Ecto neural progenitor cell (in vitro differentiated cells): Measurements from ENCODE around the gene KIF6.
"Not testable (repeated sequence)": the region's sequence is repeated elsewhere in the genome, so short reads cannot be mapped to it uniquely, and the experiment has no call there.

Experiments used
- DNase-seq: peaks from one replicate; pipeline ENCODE4 v3.0.0-alpha.2; 2018; ENCODE audit warnings: low spot score

The KIF6 gene

DNA sequence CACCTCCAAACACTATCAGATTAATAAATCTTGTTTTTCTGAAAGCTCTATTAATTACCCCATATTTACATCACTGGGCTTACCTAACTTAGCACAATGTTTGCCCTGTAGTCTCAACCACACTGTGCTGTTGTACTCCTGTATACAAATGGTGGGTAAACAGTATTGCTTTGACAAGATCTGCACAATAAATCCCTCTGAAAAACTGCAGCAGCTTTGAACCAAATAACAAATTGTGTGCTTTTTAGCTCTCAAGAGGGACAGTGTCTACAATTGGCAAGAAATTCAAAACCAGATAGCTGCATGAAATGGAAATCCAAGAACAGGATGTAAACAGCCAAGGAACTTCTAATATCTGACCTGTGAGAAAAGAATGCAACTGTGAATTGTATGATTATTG lies 10.4 kb downstream of the KIF6 start:
- no peak for DNase-seq

DNA sequence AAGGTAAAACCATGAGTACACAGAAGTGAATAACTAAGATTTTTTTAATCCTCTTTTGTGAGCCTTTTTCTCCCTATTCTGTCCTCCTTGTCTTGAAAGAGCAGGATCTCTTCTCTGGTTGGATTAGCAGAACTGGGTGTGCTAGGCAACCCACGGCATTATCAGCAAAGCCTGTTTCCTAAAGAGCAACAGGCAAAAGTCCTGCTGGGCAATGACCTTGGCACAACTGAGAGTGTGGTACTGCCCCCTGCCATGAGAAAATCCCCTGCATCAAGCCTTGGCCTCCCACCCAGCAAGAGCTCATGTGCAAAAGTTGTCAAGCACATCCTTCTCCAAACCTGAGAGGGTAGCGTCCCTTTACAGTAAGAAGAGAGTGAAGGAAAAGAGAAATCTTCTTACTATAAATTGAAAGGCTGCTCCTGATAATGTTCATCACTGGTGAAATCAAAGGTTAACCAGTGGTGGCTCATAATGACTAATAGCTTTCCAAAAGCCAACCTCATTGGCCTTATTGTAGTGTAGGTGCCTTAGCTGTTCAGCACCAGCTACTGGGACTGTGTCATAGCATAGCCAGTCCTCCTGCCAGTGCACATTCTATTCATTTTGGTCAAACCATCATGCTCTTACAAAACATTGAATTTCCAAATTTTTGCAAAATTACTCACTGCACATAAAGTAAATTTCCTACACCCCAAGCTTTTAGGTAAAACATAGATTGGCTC lies 17.1 kb downstream of the KIF6 start:
- DNase-seq, result no peak

DNA sequence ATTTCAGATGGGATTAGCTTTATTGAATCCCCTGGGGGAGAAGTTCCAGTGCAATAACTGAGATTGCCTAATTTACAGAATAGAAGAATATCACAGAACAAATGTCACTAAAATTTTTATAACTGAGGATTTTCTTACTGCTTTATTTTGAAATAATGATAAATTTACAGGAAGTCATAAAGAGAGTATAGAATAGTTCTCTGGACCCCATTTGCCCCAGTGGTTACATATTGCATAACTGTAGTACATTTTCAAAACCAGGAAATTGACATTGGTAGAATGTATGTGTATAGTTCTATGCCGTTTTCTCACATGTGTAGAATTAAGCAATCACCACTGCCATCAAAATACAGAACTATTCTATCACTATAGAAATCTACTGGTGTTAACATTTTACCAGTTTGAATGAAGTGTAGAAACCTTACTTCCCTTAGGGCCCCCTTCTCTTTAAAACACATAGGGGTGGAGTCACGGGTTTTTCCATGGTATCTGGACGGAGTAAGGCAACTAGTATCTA lies 18.3 kb downstream of the KIF6 start:
- no peak for DNase-seq

DNA sequence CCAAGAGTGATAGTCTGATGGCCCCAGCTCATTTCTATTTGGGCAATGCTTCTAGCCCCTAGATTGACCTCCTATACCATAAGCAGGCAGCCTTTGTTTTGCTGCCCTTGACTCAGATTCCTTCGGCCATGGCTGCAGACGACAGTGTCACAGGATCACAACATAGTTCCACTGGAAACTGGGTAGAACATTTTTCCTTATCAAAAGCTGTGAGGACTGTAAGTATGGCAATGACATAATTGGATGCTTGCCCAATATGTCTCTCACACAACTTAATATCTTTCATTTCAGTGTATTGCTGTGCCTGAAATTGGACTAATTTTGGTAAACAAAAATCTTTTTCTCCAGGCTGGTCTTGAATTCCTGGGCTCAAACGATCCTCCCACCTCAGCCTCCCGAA lies 22.9 kb downstream of the KIF6 start:
- no peak for DNase-seq

DNA sequence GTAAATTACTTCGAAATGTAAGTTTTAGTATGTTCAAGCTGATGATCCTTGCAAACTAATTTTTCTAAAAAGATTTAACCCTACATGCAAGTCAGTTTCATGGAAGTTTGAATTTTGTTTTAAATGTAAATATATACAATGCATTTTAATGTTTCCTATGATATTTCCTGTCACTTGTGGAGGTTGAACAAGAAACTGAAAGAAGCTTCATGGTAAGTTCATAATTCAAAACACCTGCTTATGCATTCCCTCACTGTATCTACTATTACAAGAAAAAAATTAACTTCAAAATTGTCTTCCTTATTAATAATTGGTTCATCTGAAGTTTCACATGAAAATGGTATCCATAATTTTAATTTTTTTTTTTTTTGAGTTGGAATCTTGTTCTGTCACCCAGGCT lies 24.8 kb downstream of the KIF6 start:
- no peak for DNase-seq

DNA sequence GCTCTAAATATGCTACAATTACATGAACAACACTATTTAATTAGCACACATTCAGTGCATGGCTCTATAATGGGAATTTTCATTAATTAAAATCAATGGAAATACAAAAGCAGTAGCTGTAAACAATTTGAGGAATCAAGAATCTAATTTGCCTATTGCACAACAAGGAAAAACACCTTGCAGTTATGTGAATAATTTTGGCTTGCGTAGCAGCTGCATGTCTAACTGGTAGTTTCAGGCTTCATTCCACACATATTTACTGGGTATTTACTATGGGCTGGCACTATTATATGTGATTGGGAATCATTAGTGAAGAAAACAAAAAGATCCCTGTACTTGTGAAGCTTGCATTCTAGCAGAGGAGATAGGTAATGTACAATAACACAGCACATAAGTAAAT lies 26.4 kb downstream of the KIF6 start:
- DNase-seq, result no peak

DNA sequence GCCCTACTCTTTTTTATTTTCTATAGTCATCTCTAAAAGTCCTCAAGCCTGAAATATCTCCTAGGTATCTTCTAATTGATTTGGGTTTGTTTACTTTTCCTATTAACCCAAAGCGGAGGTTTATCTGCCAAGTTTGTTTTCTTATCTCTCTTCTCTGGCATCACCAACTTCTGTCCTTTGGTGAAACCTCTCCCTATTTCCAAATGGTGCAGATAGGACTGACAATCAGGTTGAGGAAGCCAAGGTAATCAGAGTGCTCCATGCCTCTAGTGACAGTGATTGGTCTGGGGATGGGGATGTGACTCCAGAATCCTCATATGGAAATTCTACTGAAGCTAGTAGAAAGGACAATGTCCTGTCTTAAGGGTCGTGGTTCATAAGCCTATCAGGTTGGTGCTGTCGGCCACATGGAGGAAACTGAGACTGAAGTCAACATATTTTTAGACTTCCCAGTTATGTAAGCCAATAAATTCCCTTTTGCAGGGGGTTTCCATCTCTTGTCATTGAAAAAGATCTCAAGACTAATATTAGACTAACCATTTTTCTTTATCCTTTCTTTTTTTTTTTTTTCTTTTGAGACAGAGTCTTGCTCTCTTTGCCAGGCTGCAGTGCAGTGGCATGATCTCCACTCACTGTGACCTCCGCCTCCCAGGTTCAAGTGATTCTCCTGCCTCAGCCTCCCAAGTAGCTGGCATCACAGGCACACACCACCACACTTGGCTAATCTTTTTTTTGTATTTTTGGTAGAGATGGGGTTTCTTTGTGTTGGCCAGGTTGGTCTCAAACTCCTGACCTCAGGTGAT lies 28.0 kb downstream of the KIF6 start:
- DNase-seq, result no peak

DNA sequence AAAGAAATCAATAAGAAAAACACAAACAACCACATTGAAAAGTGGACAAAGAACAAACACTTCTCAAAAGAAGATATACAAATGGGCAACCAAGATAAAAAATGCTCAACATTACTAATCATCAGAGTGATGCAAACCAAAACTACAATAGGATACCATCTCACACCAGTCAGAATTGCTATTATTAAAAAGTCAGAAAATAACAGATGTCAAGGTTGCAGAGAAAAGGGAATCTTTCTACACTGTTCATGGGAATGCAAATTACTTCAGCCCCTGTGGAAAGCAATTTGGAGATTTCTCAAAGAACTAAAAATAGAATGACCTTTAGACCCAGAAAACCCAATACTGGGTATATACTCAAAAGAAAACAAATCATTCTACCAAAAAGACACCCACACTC lies 29.8 kb downstream of the KIF6 start:
- DNase-seq, result no peak

DNA sequence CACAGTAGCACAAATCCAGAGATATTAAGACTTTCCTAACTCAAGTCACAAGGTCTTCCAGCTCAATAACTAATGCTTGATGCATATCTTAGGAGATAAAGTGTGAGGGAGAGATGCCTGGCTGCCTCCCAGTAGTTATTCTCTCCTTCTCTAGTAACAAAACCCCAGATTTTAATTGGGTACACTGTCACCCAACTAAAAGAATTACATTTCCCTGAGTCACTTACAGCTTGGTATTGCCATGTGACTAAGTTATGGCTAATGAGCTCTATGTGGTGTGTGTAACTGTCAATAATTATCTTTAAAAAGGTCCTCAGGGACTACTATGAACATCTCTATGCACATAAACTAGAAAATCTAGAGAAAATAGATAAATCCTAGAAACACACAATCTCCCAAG lies 32.0 kb downstream of the KIF6 start:
- no peak for DNase-seq

DNA sequence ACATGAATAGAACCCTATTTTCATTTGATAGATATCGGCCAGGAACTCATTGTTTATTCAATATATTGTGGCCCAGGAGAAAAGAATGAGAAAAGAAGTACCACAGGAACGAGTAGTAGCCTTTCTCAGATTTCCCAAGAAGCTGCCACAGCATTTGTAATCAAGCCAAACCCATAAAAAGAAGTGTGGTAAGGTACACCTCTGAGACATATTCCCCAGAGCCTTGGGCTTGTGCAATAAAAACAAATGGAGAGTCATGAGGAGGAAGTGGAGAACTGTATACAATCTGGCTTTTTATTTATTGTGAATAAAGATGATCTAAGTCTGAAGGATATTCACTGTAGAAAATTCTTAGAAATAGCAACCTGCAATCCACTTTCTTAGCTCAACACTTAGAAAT lies 36.7 kb downstream of the KIF6 start:
- no peak for DNase-seq

DNA sequence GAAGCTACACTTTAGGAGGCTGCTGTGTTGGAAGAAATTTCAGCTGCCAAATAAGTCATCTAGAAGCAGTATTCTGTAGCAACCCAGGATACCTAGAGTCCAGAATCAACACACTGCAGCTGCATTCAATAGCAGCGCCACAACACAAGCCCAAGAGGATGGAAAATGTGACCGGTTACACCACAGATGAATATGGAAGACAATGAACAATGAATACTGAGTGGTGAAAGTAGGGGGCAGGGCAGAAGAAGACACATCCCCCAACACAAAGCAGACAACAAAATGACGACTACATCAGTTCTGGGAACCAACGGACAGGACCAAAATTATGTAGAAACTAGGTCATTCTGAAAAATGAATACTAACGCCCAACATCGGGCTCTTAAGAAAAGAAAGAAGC lies 38.2 kb downstream of the KIF6 start:
- DNase-seq, result no peak

DNA sequence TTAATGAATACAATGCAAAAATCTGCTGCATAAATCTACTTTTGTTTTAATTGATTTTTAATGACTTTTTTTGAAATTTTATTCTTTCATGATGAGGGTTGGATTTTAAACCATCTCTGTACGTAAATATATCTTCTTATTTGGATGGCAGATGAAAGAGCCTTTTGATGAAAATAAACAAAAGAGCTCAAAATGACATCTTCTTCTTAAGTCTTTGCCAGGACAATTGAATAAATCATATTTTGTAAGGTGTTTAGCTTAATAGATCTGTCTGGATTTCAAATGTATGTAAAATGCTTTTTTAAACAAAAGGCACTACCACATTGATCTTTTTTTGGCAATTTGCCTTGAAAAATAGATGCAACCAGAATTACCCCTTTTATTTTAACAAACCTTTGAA lies 39.3 kb downstream of the KIF6 start:
- no peak for DNase-seq

DNA sequence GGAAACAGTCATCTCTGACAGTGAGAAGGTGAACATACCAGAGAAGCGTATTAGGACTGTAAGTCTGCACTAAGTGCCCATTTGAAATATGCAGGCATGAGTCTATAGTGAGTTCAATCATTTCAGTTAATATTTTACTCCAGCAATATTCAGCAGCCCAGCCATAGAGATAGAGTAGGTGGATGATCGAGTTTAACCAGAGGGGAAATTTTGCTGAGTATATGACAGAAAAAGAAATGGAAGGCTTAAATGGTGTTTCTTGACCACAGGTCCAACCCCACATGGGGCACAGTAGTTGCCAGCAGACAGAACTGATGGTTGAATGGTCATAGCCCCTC lies 39.8 kb downstream of the KIF6 start:
- no peak for DNase-seq

DNA sequence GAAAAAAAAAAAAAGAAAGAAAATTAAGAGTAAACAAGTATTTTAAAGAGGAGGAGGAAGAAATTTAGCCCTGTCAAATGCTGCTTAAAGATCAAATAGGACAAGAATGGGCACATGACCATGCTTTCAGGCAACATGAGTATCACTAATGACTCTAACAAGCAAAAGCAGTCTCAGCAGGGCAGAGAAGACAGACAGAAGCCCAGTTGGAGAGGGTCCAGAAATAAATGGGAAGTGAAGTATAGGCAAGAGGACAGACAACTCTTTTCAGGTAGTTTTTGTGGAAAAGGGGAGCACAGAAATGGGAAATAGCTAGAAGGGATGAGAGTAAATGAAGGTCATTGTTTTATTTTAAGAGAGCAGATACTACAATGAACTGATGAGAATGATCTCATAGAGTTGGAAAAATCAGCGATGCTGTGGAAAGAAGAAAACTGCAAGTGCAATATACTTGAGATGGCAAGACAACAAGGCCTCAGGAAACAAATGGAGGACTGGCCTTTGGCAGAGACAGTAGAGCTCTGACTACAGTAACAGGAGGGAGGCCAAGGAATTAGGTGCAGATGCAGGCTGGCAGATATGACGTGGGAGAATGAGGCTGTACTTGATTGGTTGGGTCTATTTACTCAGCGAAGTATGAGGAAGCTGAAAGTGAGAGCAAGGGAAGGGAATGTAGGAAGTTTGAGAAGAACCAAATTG lies 40.3 kb downstream of the KIF6 start:
- no peak for DNase-seq

DNA sequence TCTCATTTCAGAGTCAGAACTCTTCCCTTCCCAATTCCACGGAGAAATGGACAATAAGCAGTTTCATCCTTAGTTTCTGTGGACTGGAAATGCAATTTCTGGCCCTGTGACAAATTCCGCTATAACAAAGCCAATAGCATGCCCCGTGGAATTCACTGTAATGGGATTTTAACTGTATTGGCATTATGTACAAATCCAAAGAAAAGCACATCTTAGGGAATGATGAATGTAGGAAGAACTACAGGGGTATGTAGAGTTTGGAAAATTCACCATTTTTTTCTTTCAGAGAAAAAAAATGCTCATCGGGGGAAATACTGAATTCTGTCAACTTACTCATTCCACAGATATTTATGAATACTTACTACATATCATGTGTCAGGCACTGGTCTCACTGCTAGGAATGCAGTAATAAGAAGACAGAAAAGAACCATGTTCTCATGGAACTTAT lies 43.5 kb downstream of the KIF6 start:
- no peak for DNase-seq

DNA sequence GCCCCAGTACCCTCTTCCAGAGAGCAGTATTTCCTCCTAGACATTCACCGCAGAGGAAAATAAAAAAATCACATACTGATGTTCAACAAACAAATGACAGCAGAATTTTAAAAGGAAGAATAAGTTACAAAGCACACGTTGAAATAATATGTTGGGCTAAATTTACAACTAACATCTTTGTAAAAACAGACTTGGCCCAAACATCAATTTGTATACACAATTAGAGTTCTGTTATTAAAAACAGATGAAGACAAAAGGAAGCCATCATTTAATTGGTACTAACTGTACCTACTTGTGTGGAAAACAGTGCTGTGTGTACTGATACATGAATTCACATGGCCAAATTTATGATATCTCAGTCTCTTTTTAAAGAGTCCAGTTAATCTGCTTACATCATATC lies 46.3 kb downstream of the KIF6 start:
- DNase-seq, result no peak

DNA sequence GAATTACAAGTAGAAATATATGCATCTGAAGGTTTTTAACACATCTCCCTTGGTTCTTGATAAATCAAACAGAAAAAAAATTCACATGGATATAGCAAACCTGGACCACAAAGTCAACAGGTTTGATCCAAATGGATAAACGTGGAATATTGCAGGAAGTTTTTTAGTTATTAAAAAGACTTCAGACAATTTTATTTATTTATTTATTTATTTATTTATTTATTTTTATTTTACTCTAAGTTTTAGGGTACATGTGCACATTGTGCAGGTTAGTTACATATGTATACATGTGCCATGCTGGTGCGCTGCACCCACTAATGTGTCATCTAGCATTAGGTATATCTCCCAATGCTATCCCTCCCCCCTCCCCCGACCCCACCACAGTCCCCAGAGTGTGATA lies 47.9 kb downstream of the KIF6 start:
- not testable (repeated sequence) for DNase-seq

DNA sequence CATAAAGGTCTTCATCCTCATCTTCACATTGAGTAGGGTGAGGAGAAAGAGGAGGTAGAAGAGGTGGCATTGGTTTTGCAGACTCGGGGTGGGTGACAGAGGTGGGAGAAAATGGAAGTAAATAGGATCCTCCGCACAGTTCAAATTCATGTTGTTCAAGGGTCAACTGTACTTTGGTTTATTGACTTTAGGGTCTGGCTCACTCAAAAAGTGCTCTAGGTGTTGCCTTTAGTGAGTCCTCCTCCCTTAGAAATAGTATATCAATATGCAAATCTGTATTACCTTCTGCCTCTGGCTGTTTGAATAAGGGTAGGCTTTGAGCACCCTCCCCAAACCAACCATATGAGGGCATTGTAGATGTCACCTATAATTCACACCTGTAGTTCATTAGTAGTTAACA lies 54.7 kb downstream of the KIF6 start:
- no peak for DNase-seq

DNA sequence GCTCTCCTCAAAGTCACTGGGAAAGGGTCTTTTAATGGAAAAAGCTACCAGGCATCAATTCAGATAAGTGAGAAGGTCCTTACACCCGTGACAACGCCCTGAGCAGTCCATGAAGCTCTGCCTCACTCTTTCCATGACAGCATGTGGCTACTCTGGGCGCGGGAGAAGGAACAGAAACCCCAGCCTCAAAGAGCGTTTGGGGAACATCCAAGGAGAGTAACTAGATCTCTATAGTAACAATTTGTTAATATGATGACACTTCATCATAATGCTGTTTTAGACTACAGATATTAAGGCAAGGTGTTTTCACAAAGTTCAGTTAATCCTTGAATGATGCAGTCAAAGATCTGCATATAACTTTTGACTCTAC lies 55.2 kb downstream of the KIF6 start:
- DNase-seq, result no peak

DNA sequence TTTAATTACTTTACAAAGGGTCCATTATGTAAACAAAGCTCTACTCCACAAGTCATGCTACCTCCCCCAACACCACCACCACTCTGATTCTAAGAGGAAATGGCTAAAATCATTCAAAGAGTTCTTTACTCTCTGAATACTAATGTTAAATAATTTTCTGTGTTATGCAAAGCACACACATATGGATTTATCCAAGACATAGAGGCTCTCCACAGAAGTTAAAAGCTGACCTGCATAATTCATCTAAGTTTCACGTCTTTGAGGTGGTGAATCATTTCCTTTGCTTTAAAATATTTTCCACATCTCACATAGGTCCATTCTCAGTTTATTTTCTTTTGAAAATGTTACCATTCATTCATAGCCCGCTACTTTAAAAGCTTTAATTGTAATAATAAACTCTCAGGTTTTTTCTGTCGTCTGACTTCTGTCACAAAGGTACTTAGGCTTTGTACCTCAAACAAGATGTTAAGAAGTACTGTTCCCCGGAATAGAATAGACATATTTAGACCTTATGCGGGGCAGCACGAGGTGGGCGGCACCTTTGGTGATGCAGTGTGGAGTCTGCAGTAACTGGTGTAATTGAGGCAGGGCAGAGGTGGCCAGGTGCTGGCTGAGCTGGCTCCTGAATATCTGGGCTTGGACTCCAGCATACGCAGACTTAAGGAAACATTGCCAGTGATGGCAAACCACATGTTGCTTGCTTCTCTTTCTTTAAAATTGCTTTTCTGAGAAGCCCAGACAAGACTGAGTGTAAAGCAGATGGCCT lies 55.8 kb downstream of the KIF6 start:
- no peak for DNase-seq

DNA sequence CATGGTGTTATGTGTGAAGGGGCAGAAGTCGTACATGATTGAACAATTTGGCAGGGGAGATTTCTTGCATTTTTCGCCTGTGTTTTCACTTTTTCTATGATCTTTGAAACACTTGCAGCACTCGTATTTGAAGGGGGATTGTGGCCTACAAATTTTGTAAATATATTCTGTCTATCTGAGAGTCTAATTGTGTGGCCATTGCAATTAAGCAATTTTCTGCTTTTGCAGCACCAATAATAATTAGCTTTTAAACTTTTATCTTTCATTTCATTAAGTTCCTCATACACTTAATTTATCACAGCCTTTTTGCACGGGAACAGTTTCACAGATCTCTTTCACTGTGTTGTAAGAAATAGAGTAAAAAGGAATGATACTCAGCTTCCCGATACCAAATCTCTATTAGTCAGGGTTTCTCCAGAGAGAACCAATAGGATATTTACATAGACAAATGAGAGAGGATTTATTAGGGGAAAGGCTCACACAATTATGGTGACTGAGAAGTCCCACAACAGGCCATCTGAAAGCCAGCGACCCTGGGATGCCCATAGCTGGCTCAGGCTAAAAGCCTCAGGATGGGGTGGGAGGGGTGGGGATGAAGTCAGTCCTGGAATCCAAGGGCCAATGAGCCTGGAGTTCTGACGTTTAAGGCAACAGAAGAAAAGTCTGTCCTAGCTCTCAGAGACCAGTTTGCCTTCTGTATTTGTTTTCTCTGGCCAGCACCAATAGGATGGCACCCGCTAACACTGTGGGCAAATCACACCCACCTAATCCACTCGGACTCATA lies 58.3 kb downstream of the KIF6 start:
- DNase-seq, result no peak

DNA sequence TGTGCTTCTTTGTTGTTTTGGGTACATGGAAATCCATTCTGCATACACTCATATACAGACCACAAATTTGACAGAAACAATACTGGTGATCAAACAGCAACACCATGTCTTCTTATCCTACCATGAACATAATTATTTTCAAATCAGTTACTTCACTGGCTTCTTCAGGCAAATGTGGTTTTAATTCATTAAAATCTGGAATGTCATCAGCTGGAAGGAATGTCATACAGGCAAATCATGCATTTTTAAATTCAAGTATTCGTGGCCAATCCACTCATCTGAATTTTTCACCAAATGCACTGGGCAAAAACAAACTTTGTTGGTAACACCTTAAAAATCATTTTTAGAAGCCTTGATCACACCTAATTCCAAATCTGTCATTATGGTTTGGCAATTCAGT lies 59.3 kb downstream of the KIF6 start:
- DNase-seq, result no peak
